A549 (cell line): ENCODE results near the gene RSPH4A.

Experiments used
- CBX2 ChIP-seq: fragments of 200-600 bp; sonication (generic); IDR thresholded peaks from 2 replicates; pipeline ENCODE4 v1.6.1; 2016; ENCODE audit warnings: low read depth, mild to moderate bottlenecking, borderline replicate concordance
- CHD2 ChIP-seq: fragments of 150-350 bp; IDR thresholded peaks from 2 replicates; pipeline ENCODE4 v1.6.1; 2014; ENCODE audit warnings: low read length; ENCODE audit not compliant: partially characterized antibody
- CHD4 ChIP-seq: fragments of 200-600 bp; sonication (generic); IDR thresholded peaks from 2 replicates; pipeline ENCODE4 v1.6.1; 2016; ENCODE audit warnings: antibody characterized with exemption, mild to moderate bottlenecking, borderline replicate concordance
- CTCF ChIP-seq: fragments of >200 bp; sonication (Bioruptor Twin); formaldehyde crosslinking; IDR thresholded peaks from 3 replicates; pipeline ENCODE4 v1.5.1; 2016
- E2F6 ChIP-seq: IDR thresholded peaks from 2 replicates; pipeline ENCODE4 v1.6.1; 2012; ENCODE audit warnings: low read depth, borderline replicate concordance
- FOSL2 ChIP-seq, 2 experiments: fragments of 450-650 bp in 1 of 2; fragments of >200 bp in 1 of 2; sonication (Bioruptor Twin) in 1 of 2; formaldehyde crosslinking; IDR thresholded peaks; 2 replicates each; pipeline versions ENCODE4 v1.5.0 to v1.6.1; 2016 to 2020; ENCODE audit warnings: mild to moderate bottlenecking in 1 of 2, moderate library complexity in 1 of 2
- PBX3 ChIP-seq: IDR thresholded peaks from 2 replicates; pipeline ENCODE4 v1.6.1; 2012
- POLR2A ChIP-seq: IDR thresholded peaks from 2 replicates; pipeline ENCODE4 v1.6.1; 2012; ENCODE audit warnings: mild to moderate bottlenecking, low read length
- POLR2AphosphoS2 ChIP-seq: conservative IDR thresholded peaks from 2 replicates; pipeline ENCODE4 v1.6.1; 2012; ENCODE audit warnings: low read length, improper control_type of control experiment, inconsistent platforms
- RCOR1 ChIP-seq: fragments of 150-350 bp; IDR thresholded peaks from 2 replicates; pipeline ENCODE4 v1.6.1; 2014; ENCODE audit warnings: antibody characterized with exemption, low read length, low read depth
- SMC3 ChIP-seq: fragments of >200 bp; sonication (Bioruptor Twin); formaldehyde crosslinking; IDR thresholded peaks from 3 replicates; pipeline ENCODE4 v1.6.1; 2018; ENCODE audit warnings: inconsistent platforms
- ZC3H11A ChIP-seq: fragments of 450-650 bp; IDR thresholded peaks from 2 replicates; pipeline ENCODE4 v1.6.1; 2014; ENCODE audit warnings: antibody characterized with exemption, mild to moderate bottlenecking

GRCh38 chr6:116665464-116665863, 49.2 kb downstream of the RSPH4A start:
- no peak for TF ChIP-seq POLR2AphosphoS2
- no peak for TF ChIP-seq CHD2
- no peak for TF ChIP-seq SMC3
- no peak for TF ChIP-seq CTCF
- no peak for TF ChIP-seq PBX3
- no peak for TF ChIP-seq ZC3H11A
- no peak for TF ChIP-seq FOSL2 (IDR thresholded peaks at IDR 0.05)
- TF ChIP-seq FOSL2 (CRISPR knock-in tag; IDR thresholded peaks at IDR 0.05) = no peak
- TF ChIP-seq RCOR1 = no peak
- TF ChIP-seq POLR2A = no peak
- no peak for TF ChIP-seq CHD4
- no peak for TF ChIP-seq E2F6
- TF ChIP-seq CBX2 = no peak
